Large intestine (tissue), 3 donors: ENCODE data around the gene APLP1. TPM values are rescaled to one million over a fixed set of nuclear protein-coding genes. Genes with fewer than 3 reads are reported as not detected.
"Not testable (repeated sequence)": the region's sequence is repeated elsewhere in the genome, so short reads cannot be mapped to it uniquely, and the experiment has no call there.

Experiments used
- DNase-seq, 2 donors: peaks; one replicate each; pipeline versions ENCODE4 v3.0.0 to v3.0.0-alpha.2; 2013
- H3K27ac ChIP-seq: one replicate; pipeline ENCODE4 v1.5.1; 2013; ENCODE audit warnings: low read length
- H3K27me3 ChIP-seq: 2 replicates; pipeline ENCODE4 v1.6.1; 2013; ENCODE audit warnings: low read length; ENCODE audit not compliant: control insufficient read depth, insufficient read depth
- H3K36me3 ChIP-seq: 2 replicates; pipeline ENCODE4 v1.6.1; 2013; ENCODE audit warnings: low read length; ENCODE audit not compliant: control insufficient read depth, insufficient read depth
- H3K4me1 ChIP-seq: one replicate; pipeline ENCODE4 v1.6.1; 2013; ENCODE audit warnings: low read length; ENCODE audit not compliant: control insufficient read depth, insufficient read depth
- H3K4me3 ChIP-seq: one replicate; pipeline ENCODE4 v1.5.1; 2013; ENCODE audit warnings: low read length
- H3K9me3 ChIP-seq: one replicate; pipeline ENCODE4 v1.6.1; 2013; ENCODE audit warnings: mild to moderate bottlenecking, low read depth, low read length, moderate library complexity; ENCODE audit not compliant: control insufficient read depth
- WGBS: methylation state at CpG from one replicate; pipeline ENCODE4 v1.1.5; 2013; ENCODE audit warnings: low lambda C conversion rate; ENCODE audit not compliant: insufficient coverage; 5-methylcytosine and 5-hydroxymethylcytosine counted together
- polyA plus RNA-seq: library from polyadenylated mRNA; unstranded; fragments of 120-200 nt; gene quantifications from one replicate; pipeline ENCODE4 v1.2.1, GENCODE V29; 2013

Gene APLP1
- polyA plus RNA-seq, 1 donor = 32.7 TPM

GRCh38 chr19:35904311-35905068, 36.1 kb downstream of the APLP1 start:
- Histone ChIP-seq H3K4me1 (peaks cover 8% of the 10 kb centered on the region), H3K9me3 (no peaks in the 10 kb centered on the region), H3K27me3 (peaks cover 27% of the 10 kb centered on the region), H3K36me3 (no peaks in the 10 kb centered on the region), H3K27ac (no peak overlapping the region), H3K4me3 (no peak overlapping the region)
- DNase-seq = no peak
- WGBS = 55% methylated on average over 2 of the region's 10 CpGs

GRCh38 chr19:35905178-35905727, 36.9 kb downstream of the APLP1 start:
- Histone ChIP-seq H3K36me3 (no peaks in the 10 kb centered on the region), H3K27ac (no peak overlapping the region), H3K4me3 (no peak overlapping the region), H3K9me3 (no peaks in the 10 kb centered on the region), H3K27me3 (peaks cover 27% of the 10 kb centered on the region), H3K4me1 (peaks cover 8% of the 10 kb centered on the region)
- no peak for DNase-seq
- 100% methylated on average over 1 of the region's 6 CpGs for WGBS

GRCh38 chr19:35907377-35907745, 39.0 kb downstream of the APLP1 start:
- Histone ChIP-seq H3K36me3 (no peaks in the 10 kb centered on the region), H3K27ac (no peak overlapping the region), H3K9me3 (no peaks in the 10 kb centered on the region), H3K4me1 (peaks cover 8% of the 10 kb centered on the region), H3K4me3 (peak overlapping the region; percentile 30), H3K27me3 (peaks cover 21% of the 10 kb centered on the region)
- WGBS = 58% methylated on average over 2 of the region's 12 CpGs
- DNase-seq = no peak

GRCh38 chr19:35908010-35908441, 39.7 kb downstream of the APLP1 start, which contains the start of gene TYROBP:
Gene TYROBP, minus strand, starts transcription at chr19:35908295. Its CDS starts 67 bp downstream, at chr19:35908228.
- H3K4me1 ChIP-seq = peaks cover 8% of the 10 kb centered on the region
- no peaks in the 10 kb centered on the region for H3K36me3 ChIP-seq
- no peaks in the 10 kb centered on the region for H3K9me3 ChIP-seq
- peaks cover 16% of the 10 kb centered on the region for H3K27me3 ChIP-seq
- H3K27ac ChIP-seq = peak within 1 kb of the TSS; percentile 10
- peak within 1 kb of the TSS; percentile 30 for H3K4me3 ChIP-seq
- no peak for DNase-seq
- WGBS = 75% methylated on average over 4 of the region's 9 CpGs

GRCh38 chr19:35908973-35909683, 40.8 kb downstream of the APLP1 start:
- Histone ChIP-seq H3K27ac (no peak overlapping the region), H3K9me3 (no peaks in the 10 kb centered on the region), H3K36me3 (no peaks in the 10 kb centered on the region), H3K4me3 (no peak overlapping the region), H3K27me3 (peaks cover 7% of the 10 kb centered on the region), H3K4me1 (no peaks in the 10 kb centered on the region)
- WGBS = no CpG with 5 or more reads among the region's 10 CpGs
- DNase-seq = no peak

GRCh38 chr19:35909684-35910035, 41.3 kb downstream of the APLP1 start:
- no peaks in the 10 kb centered on the region for H3K36me3 ChIP-seq
- H3K9me3 ChIP-seq = no peaks in the 10 kb centered on the region
- no CpG with 5 or more reads among the region's 6 CpGs for WGBS
- no peaks in the 10 kb centered on the region for H3K4me1 ChIP-seq
- H3K27ac ChIP-seq = no peak overlapping the region
- DNase-seq = no peak
- H3K27me3 ChIP-seq = peaks cover 1% of the 10 kb centered on the region
- no peak overlapping the region for H3K4me3 ChIP-seq

- not testable (repeated sequence) for H3K36me3 ChIP-seq, H3K4me3 ChIP-seq, H3K9me3 ChIP-seq, H3K27me3 ChIP-seq, H3K27ac ChIP-seq, H3K4me1 ChIP-seq, DNase-seq
- WGBS = no CpG with 5 or more reads among the region's 14 CpGs
Observed at GRCh38 chr19:35910355-35910754, 42.0 kb downstream of the APLP1 start.

GRCh38 chr19:35911173-35911572, 42.8 kb downstream of the APLP1 start:
- no peak overlapping the region for H3K4me3 ChIP-seq
- no peaks in the 10 kb centered on the region for H3K9me3 ChIP-seq
- H3K27ac ChIP-seq = no peak overlapping the region
- H3K27me3 ChIP-seq = no peaks in the 10 kb centered on the region
- no peaks in the 10 kb centered on the region for H3K4me1 ChIP-seq
- no peaks in the 10 kb centered on the region for H3K36me3 ChIP-seq
- WGBS = no CpG with 5 or more reads among the region's 3 CpGs
- DNase-seq = no peak

- H3K27ac ChIP-seq = no peak overlapping the region
- WGBS = no CpG with 5 or more reads among the region's 5 CpGs
- no peaks in the 10 kb centered on the region for H3K4me1 ChIP-seq
- no peak for DNase-seq
- no peak overlapping the region for H3K4me3 ChIP-seq
- H3K9me3 ChIP-seq = no peaks in the 10 kb centered on the region
- no peaks in the 10 kb centered on the region for H3K36me3 ChIP-seq
- H3K27me3 ChIP-seq = no peaks in the 10 kb centered on the region
Observed at GRCh38 chr19:35911790-35912189, 43.4 kb downstream of the APLP1 start.

- Histone ChIP-seq H3K4me3 (no peak overlapping the region), H3K27ac (no peak overlapping the region), H3K36me3 (no peaks in the 10 kb centered on the region), H3K9me3 (no peaks in the 10 kb centered on the region), H3K27me3 (no peaks in the 10 kb centered on the region), H3K4me1 (no peaks in the 10 kb centered on the region)
- WGBS = 80% methylated on average over 1 of the region's 7 CpGs
- no peak for DNase-seq
Observed at GRCh38 chr19:35913589-35913988, 45.2 kb downstream of the APLP1 start.
